ENCODE data around the gene SELENOP. TPM values are rescaled to one million over a fixed set of nuclear protein-coding genes. Genes with fewer than 3 reads are reported as not detected.

SELENOP gene
- total and polyA plus RNA-seq, 2 of the 13 experiments (the other 11 are each of a cell fraction or from before 2014, with no cell fraction given): 1,895 to 2,083 TPM

- in situ Hi-C loops (cut with HindIII; ENCODE audit: extremely low pct_ligation_motif_present, low pct_unique_long_range_greater_than_20kb): loop anchor here (25.0 kb wide), 1 partner anchor 910 kb away; the partner anchor contains the start of gene OXCT1
- Histone ChIP-seq H3K4me3 (replicated peaks in 1 of 3; ENCODE audit: insufficient read depth in 1 of 3, low read depth in 2 of 3, low read length in 3 of 3) (no peak overlapping the region), H3K4me2 (ENCODE audit: low read depth, low read length) (no peak overlapping the region), H3K9ac (ENCODE audit: insufficient read depth, low read depth, low read length) (no peak overlapping the region), H3K36me3 (replicated peaks in 1 of 2; ENCODE audit: control insufficient read depth in 1 of 2, insufficient read depth in 2 of 2, low read length in 2 of 2) (no peaks in the 10 kb centered on the region), H3K27me3 (ENCODE audit: control insufficient read depth in 1 of 2, insufficient read depth in 2 of 2, low read length in 2 of 2) (peaks cover 0 to 22% of the 10 kb centered on the region in 2 experiments; a peak in 1 of 5 replicates), H3K9me3 (ENCODE audit: low read length) (no peaks in the 10 kb centered on the region), H2AFZ (ENCODE audit: low read length) (no peak overlapping the region), H3K79me2 (ENCODE audit: insufficient read depth, low read length) (no peaks in the 10 kb centered on the region), H4K20me1 (ENCODE audit: insufficient read depth, low read length) (no peaks in the 10 kb centered on the region), H3K27ac (ENCODE audit: extremely low read length, insufficient read depth, low read length) (no peak overlapping the region), H3K4me1 (ENCODE audit: insufficient read depth, low read length) (peaks cover 8% of the 10 kb centered on the region)
- 17% methylated on average over 13 of the region's 13 CpGs for WGBS (ENCODE audit: low lambda C conversion rate)
- intact Hi-C loops (cut with micrococcal nuclease; ENCODE audit: unreplicated experiment): no loop called here
- ATAC-seq (no peak), DNase-seq (ENCODE audit: low spot score) (no peak), FAIRE-seq (no peak)
- POLR2A ChIA-PET: interaction anchor here (0.7 kb wide), 1 partner anchor 156 kb away, joined by 5 read pairs; no protein-coding TSS in a partner anchor
- CTCF ChIA-PET (ENCODE audit: low intra/inter-chr PET ratio, low total read pairs): no interaction called here
- no peak for TF ChIP-seq HOXA3 (CRISPR knock-in tag; IDR thresholded peaks at IDR 0.05)
- TF ChIP-seq ZNF589 (CRISPR knock-in tag; conservative IDR thresholded peaks at IDR 0.05): no peak
- TF ChIP-seq GATAD2A (CRISPR knock-in tag; IDR thresholded peaks at IDR 0.05): no peak
- TF ChIP-seq, protein P1, sequence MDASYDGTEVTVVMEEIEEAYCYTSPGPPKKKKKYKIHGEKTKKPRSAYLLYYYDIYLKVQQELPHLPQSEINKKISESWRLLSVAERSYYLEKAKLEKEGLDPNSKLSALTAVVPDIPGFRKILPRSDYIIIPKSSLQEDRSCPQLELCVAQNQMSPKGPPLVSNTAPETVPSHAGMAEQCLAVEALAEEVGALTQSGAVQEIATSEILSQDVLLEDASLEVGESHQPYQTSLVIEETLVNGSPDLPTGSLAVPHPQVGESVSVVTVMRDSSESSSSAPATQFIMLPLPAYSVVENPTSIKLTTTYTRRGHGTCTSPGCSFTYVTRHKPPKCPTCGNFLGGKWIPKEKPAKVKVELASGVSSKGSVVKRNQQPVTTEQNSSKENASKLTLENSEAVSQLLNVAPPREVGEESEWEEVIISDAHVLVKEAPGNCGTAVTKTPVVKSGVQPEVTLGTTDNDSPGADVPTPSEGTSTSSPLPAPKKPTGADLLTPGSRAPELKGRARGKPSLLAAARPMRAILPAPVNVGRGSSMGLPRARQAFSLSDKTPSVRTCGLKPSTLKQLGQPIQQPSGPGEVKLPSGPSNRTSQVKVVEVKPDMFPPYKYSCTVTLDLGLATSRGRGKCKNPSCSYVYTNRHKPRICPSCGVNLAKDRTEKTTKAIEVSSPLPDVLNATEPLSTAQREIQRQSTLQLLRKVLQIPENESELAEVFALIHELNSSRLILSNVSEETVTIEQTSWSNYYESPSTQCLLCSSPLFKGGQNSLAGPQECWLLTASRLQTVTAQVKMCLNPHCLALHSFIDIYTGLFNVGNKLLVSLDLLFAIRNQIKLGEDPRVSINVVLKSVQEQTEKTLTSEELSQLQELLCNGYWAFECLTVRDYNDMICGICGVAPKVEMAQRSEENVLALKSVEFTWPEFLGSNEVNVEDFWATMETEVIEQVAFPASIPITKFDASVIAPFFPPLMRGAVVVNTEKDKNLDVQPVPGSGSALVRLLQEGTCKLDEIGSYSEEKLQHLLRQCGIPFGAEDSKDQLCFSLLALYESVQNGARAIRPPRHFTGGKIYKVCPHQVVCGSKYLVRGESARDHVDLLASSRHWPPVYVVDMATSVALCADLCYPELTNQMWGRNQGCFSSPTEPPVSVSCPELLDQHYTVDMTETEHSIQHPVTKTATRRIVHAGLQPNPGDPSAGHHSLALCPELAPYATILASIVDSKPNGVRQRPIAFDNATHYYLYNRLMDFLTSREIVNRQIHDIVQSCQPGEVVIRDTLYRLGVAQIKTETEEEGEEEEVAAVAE (CRISPR knock-in tag; IDR thresholded peaks at IDR 0.05; ENCODE audit: borderline replicate concordance): no peak
- no peak for TF ChIP-seq FOXK2 (IDR thresholded peaks at IDR 0.05)
- 0 out of 2 replicates have a peak, but pooled peaks have one; percentile 13 for TF ChIP-seq NFE2L2 (IDR thresholded peaks at IDR 0.05; ENCODE audit: low read length)
- no TSS peak for BruUV-seq (replicated peaks)
These were observed 39.3 kb downstream of the SELENOP start for GRCh38 chr5:42772265-42772993.
